Measurements from ENCODE around the gene PLSCR4.
"Not testable (repeated sequence)": the region's sequence is repeated elsewhere in the genome, so short reads cannot be mapped to it uniquely, and the experiment has no call there.

PLSCR4 gene

GRCh38 chr3:146247911-146248310, 3.0 kb downstream of the PLSCR4 start:
- DNase-seq (ENCODE audit: low read depth): no peak

DNA sequence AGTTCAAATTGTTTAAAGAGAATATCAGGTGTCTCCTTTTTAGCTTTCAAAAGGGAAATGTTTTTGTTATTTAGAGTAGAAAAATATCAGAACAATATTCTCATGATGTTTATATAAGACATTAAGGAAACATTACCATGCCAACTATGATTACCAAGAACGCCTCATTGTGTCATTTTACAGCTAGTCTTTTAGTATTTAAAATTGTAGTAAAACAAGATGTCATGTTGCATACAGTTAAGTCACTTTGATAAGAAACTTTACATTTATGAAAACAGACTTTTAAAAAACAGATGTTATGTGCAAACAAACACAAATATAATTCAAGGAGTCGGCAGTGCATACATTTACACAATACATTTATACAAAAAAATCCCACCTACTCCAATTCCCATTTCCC, 4.4 kb downstream of the PLSCR4 start:
- no peak for DNase-seq (ENCODE audit: low read depth)

- no peak for DNase-seq (ENCODE audit: low read depth)
Measured at GRCh38 chr3:146243559-146243958, 7.3 kb downstream of the PLSCR4 start.

GRCh38 chr3:146241523-146242240, 9.2 kb downstream of the PLSCR4 start:
- DNase-seq (ENCODE audit: low read depth): no peak

DNA sequence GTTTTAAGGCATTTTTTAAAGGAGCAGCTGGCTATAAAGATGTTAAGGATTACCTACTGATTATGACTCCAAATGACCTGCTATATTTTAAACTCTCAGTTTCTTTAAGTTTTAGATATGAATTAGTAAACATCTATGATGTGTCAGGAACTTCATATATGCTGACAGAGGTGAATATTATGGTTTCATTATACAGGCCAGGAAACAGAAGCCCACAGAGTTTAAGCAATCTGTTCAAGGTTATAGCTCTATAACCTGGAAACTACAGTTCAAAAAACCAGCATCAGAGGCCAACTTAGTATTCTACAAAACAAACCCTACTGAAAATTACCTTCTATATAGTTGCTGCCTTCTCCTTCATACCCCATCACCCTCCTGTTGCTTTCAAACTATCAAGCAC, 17.4 kb downstream of the PLSCR4 start:
- no peak for DNase-seq (ENCODE audit: low read depth)

- DNase-seq (ENCODE audit: low read depth): no peak
Measured at GRCh38 chr3:146227486-146227885, 23.4 kb downstream of the PLSCR4 start.

DNA sequence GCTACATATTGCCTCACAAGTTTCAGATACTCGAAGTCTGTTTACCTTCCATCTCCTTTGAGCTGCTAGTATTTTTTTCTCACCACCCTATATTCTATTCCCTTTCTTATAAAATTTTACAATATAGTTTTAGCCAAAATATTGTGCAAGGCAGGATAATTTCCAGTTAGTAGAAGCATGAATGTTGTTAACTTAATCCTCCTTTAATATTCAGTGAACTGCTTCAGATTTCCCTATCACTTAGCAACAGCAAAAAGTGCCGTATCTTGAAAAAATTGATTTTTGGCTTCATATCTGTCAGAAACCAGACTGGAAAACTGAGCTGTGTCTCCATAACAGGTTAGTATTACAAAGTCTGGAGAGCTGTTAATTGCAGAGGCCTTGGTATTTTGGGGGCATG, 24.0 kb downstream of the PLSCR4 start:
- DNase-seq (ENCODE audit: low read depth): no peak

DNA sequence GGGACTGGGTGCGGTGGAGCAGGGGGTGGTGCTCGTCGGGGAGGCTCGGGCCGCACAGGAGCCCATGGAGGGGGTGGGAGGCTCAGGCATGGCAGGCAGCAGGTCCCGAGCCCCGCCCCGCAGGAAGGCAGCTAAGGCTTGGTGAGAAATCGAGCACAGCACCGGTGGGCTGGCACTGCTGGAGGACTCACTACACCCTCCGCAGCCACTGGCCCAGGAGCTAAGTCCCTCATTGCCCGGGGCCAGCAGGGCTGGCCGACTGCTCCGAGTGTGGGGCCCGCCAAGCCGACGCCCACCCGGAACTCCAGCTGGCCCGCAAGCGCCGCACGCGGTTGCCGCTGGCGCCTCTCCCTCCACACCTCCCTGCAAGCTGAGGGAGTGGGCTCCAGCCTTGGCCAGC, 25.4 kb downstream of the PLSCR4 start:
- not testable (repeated sequence) for DNase-seq (ENCODE audit: low read depth)

- no peak for DNase-seq (ENCODE audit: low read depth)
Measured at GRCh38 chr3:146223401-146224373, 27.2 kb downstream of the PLSCR4 start.

GRCh38 chr3:146222204-146223046, 28.5 kb downstream of the PLSCR4 start:
- DNase-seq (ENCODE audit: low read depth): no peak

DNA sequence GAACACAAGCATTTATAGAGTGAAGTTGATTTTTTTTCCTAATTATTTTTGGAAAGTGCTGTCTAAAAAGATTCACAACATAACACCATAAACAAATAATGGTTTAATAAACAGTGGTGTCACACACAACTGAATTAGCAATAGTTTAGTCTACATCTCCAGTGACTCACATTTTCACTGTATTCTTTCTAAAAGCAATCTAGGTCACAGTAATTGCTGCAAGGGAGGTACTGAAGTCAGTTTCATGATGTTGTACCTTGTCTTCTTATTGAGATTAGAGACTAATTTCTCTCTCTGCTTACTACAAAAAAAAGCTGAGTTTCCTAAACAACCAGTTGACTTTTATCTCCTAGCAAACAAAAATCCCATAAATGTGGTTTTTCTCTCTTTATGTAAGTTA, 29.6 kb downstream of the PLSCR4 start:
- no peak for DNase-seq (ENCODE audit: low read depth)

DNA sequence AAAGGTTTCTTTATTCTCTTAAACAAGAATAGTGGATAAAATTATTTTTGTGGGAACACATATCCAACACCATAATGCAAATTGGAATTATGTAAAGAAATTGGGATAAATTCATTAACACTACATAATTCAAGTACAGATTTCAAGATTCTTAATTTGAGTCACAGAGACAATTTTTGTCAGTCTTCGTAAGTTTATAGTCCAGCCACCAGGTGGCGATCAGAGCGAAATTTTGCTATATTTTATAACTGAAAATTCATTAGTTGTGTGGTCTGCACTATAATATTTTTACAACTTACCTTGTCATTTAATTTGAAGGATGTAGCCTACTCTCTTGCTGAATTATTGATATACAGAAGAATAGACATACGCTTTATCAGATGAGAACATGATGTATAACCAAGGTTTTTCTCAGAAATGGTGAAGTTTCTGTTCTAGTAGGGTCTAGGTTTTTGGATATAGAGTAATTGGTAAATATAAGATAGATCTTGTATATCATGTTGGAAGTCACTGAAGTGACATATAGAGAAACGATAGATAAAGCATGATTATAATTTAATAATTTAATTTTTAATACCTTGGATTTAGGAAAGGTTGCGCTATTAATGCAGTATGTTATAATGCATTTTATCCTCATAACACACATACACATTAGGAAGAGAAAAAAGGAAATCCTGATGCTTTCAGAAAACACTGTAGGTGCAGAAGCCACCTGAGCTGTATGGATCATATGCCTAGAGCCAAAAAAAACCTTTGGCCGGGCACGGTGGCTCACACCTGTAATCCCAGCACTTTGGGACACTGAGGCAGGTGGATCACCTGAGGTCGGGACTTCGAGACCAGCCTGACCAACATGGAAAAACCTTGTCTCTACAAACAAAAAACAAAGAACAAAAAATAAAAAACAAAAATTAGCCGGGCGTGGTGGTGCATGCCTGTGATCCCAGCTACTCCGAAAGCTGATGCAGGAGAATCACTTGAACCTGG, 31.7 kb downstream of the PLSCR4 start:
- DNase-seq (ENCODE audit: low read depth): peak; percentile 7

- DNase-seq (ENCODE audit: low read depth): no peak
Measured at GRCh38 chr3:146217324-146217723, 33.6 kb downstream of the PLSCR4 start.

DNA sequence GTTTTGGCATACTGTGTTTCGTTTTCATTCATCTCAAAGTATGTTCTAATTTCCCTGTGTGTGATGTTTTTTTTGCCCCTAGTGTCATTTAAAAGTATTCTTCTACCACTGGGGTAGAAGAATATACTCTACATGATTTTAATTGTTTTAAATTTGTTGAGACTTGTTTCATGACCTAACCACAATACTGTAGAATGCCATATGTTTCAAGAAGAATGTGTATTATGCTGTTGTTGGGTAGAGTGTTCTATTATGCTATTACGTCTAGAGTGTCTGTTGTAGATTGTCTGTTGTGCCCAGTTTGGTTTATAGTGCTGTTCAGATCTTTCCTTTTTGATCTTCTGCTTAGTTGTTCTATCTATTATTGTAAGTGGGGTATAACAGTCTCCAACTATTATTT, 36.4 kb downstream of the PLSCR4 start:
- DNase-seq (ENCODE audit: low read depth): no peak

- no peak for DNase-seq (ENCODE audit: low read depth)
Measured at GRCh38 chr3:146209371-146209770, 41.5 kb downstream of the PLSCR4 start.

DNA sequence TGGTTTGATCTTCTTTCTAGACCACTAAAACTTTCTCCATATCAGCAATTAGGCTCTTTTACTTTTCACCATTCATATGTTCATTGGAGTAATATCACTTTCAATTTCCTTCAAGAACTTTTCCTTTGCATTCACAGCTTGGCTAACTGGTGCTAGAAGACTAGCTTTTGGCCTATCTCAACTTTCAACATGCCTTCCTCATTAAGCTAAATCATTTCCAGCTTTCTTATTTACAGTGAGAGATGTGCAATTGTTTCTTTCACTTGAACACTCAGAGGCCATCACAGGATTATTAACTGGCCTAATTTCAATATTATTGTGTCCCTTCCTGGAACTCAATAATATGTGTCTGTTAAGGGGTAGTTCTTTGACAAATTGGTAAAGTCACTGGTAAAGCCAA, 47.1 kb downstream of the PLSCR4 start:
- DNase-seq (ENCODE audit: low read depth): no peak

- no peak for DNase-seq (ENCODE audit: low read depth)
Measured at GRCh38 chr3:146200461-146201220, 50.3 kb downstream of the PLSCR4 start.

- no peak for DNase-seq (ENCODE audit: low read depth)
Measured at GRCh38 chr3:146199762-146200161, 51.1 kb downstream of the PLSCR4 start.

DNA sequence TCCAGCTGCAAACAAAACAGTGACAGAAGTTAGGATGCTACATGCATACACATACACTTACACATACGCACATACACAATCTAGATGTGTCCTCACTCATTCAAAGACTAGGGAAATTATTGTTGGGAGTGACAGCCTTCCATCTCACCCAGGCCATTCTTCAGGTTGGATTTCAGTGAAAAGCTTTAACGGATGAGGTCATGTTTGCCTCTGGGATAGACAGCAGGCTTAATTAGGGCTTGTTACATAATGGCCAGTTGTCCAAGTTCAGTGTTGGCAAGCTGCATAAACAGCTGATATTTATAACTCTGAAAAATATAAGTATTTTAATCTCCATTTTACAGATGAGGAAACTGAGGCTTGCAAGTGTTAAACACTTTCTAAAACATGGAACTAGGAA, 54.1 kb downstream of the PLSCR4 start:
- no peak for DNase-seq (ENCODE audit: low read depth)

- DNase-seq (ENCODE audit: low read depth): no peak
Measured at GRCh38 chr3:146195605-146196004, 55.3 kb downstream of the PLSCR4 start.

Data from stimulated activated CD8-positive, alpha-beta memory T cell treated with anti-CD3 and anti-CD28 coated beads, Interleukin-4, amount 100 ng/mL, for 24 hours (primary cell).